Nephron progenitor cell (in vitro differentiated cells): Measurements from ENCODE around the gene SLC43A2.
A peak's percentile ranks its signal among the peaks of the same experiment; 100 is the strongest.

Source experiments
- DNase-seq: peaks from one replicate; pipeline ENCODE4 v3.0.0; 2021
- H3K27ac Mint-ChIP-seq: 2 replicates; pipeline ENCODE4 v1.8.0; 2021; ENCODE audit warnings: mild to moderate bottlenecking, moderate library complexity, mixed read lengths
- H3K27me3 Mint-ChIP-seq: 2 replicates; pipeline ENCODE4 v1.8.0; 2021; ENCODE audit warnings: mild to moderate bottlenecking, low read depth, mixed read lengths; ENCODE audit not compliant: poor library complexity
- H3K36me3 Mint-ChIP-seq: 2 replicates; pipeline ENCODE4 v1.8.0; 2021; ENCODE audit warnings: low read depth, mixed read lengths
- H3K4me1 Mint-ChIP-seq: 2 replicates; pipeline ENCODE4 v1.8.0; 2021; ENCODE audit warnings: mixed read lengths
- H3K4me3 Mint-ChIP-seq: 2 replicates; pipeline ENCODE4 v1.8.0; 2021; ENCODE audit warnings: mild to moderate bottlenecking, moderate library complexity, mixed read lengths
- H3K9me3 Mint-ChIP-seq: 2 replicates; pipeline ENCODE4 v1.8.0; 2021; ENCODE audit warnings: mild to moderate bottlenecking, moderate library complexity, mixed read lengths
- TF ChIP-seq, protein P1 (sequence below): fragments of 200-600 bp; sonication (generic); IDR thresholded peaks from 2 replicates; pipeline ENCODE4 v1.5.0; 2021; ENCODE audit warnings: antibody characterized with exemption

Gene SLC43A2

DNA sequence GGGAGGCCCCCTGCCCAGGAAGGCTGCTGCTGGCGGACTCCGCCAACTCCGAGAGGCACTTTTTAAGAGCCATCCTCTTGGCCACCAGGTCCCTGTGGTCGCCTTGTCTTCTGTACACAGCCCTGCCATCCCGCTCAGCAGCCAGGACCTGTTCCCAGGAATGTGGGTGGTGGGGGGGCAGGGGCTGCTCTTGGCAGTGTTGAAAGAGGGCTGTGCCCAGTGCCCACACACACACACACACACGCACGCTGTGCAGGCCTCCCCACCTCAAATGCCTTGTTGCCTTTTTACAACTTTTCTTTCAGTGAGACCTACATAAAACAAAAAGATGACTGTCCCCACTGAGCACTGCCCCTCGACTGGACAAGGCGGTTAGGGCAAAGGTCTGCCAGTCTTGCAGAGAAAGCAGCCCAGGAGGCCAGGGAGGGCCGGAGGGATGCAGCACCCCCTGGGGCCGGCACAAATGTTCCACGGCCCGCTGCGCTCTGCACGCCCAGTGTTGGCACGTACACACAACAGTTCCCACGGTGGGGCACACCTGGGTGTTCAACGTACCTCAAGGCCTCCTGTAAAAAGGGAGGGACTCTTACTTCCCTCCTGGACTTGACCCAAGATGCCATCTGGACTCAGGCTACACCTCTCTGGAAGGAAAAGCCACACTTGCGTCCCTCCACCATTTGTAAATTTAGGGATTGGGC lies 47.5 kb downstream of the SLC43A2 start:
- H3K36me3 Mint-ChIP-seq = no peaks in the 10 kb centered on the region
- H3K4me3 Mint-ChIP-seq = no peak overlapping the region
- no peak overlapping the region for H3K27ac Mint-ChIP-seq
- DNase-seq = no peak
- peaks cover 24% of the 10 kb centered on the region for H3K4me1 Mint-ChIP-seq
- peaks cover 2% of the 10 kb centered on the region for H3K27me3 Mint-ChIP-seq
- TF ChIP-seq, protein P1, sequence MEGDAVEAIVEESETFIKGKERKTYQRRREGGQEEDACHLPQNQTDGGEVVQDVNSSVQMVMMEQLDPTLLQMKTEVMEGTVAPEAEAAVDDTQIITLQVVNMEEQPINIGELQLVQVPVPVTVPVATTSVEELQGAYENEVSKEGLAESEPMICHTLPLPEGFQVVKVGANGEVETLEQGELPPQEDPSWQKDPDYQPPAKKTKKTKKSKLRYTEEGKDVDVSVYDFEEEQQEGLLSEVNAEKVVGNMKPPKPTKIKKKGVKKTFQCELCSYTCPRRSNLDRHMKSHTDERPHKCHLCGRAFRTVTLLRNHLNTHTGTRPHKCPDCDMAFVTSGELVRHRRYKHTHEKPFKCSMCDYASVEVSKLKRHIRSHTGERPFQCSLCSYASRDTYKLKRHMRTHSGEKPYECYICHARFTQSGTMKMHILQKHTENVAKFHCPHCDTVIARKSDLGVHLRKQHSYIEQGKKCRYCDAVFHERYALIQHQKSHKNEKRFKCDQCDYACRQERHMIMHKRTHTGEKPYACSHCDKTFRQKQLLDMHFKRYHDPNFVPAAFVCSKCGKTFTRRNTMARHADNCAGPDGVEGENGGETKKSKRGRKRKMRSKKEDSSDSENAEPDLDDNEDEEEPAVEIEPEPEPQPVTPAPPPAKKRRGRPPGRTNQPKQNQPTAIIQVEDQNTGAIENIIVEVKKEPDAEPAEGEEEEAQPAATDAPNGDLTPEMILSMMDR = no peak
- H3K9me3 Mint-ChIP-seq = no peaks in the 10 kb centered on the region

DNA sequence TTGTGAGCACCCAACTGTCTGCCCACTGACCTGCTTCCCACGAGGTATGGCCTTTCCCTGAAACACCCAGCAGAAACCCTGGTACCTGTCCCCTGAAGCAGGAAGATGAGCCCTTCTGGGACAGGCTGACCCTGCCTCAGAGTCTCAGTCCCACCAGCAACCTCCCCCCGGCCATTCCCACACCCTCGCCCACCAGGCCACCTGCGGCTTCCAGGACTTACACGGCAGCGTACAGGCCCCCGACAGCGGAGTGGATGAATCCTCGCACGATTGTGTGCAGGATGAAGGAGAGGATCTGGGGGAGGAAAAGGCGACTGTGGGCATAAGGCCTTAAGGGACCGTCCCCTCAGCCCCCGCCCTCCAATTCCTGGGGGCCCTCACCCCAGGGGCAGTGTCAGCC lies 50.6 kb downstream of the SLC43A2 start:
- Mint-ChIP-seq H3K4me1 (peaks cover 27% of the 10 kb centered on the region), H3K27me3 (peaks cover 2% of the 10 kb centered on the region), H3K36me3 (no peaks in the 10 kb centered on the region), H3K4me3 (no peak overlapping the region), H3K9me3 (no peaks in the 10 kb centered on the region), H3K27ac (peak overlapping the region; percentile 32)
- TF ChIP-seq, protein P1 = no peak
- no peak for DNase-seq

DNA sequence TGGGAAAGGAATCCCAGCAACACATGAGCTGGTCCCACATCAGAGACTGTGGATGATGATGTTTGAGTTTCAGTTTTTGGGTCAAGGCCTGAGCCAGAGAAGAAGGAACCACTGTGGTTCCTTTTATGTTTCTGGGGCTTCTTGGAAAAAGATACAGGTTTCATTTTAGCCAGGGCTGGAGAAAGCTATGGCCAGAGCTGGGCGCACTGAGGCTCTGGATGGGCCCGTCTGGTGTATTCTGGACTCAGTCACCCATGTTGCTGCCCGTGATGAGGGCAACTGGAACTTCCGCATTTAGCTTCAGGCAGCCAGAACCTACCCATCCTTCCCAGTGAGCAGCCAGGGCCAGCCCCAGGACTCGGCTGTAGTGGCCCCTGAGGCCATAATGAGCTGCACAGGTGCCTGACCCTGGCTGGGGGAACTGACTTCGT lies 51.0 kb downstream of the SLC43A2 start:
- H3K4me3 Mint-ChIP-seq = no peak overlapping the region
- peak overlapping the region; percentile 32 for H3K27ac Mint-ChIP-seq
- H3K36me3 Mint-ChIP-seq = no peaks in the 10 kb centered on the region
- TF ChIP-seq, protein P1 = no peak
- no peaks in the 10 kb centered on the region for H3K9me3 Mint-ChIP-seq
- no peak for DNase-seq
- H3K27me3 Mint-ChIP-seq = peaks cover 2% of the 10 kb centered on the region
- H3K4me1 Mint-ChIP-seq = peaks cover 27% of the 10 kb centered on the region

DNA sequence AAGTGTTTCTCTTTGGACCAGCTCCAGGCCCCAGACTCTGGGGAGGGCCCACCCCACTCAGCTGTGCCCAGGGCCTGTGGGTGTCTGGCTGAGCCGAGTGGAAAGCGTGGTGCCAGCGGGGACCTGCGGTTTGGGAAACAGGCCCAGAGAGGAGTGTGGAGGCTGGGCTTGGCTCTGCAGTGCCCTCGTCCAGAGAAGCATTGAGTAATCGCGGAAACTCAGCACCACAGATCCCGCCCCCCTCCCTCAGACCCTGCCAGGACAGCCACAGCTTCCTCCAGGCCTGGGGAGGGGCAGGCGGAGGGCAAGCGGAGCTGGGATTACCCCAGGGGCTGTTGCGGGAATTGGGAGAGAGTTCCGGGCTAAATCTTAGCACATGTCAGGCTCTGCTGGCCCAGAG lies 51.5 kb downstream of the SLC43A2 start:
- TF ChIP-seq, protein P1 = no peak
- Mint-ChIP-seq H3K36me3 (no peaks in the 10 kb centered on the region), H3K27me3 (peaks cover 2% of the 10 kb centered on the region), H3K9me3 (no peaks in the 10 kb centered on the region), H3K4me3 (no peak overlapping the region), H3K4me1 (peaks cover 31% of the 10 kb centered on the region), H3K27ac (no peak overlapping the region)
- no peak for DNase-seq

DNA sequence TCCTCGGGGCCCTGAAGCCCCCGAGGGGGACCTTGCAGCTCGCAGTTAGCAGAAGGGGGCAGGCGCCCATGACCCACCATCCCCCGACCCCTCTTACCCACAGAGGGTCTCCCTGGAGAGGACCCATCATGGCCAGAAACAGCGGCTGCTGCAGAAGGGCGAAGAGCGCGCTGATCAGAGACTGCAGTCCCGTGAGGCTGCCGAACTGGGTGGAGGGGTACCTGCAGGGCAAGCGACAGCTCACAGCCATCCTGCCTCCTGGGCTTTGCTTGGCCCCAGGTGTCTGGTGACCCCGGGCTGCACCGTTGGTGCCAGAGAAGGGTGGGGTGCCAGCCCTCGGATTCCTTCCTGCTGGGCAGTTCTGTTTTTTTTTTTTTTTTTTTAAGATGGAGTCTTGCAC lies 52.1 kb downstream of the SLC43A2 start:
- no peak for DNase-seq
- Mint-ChIP-seq H3K27me3 (peaks cover 2% of the 10 kb centered on the region), H3K4me3 (no peak overlapping the region), H3K4me1 (peaks cover 32% of the 10 kb centered on the region), H3K27ac (no peak overlapping the region), H3K36me3 (no peaks in the 10 kb centered on the region), H3K9me3 (no peaks in the 10 kb centered on the region)
- TF ChIP-seq, protein P1 = no peak
